ENCODE data around the gene SAMSN1.

DNA sequence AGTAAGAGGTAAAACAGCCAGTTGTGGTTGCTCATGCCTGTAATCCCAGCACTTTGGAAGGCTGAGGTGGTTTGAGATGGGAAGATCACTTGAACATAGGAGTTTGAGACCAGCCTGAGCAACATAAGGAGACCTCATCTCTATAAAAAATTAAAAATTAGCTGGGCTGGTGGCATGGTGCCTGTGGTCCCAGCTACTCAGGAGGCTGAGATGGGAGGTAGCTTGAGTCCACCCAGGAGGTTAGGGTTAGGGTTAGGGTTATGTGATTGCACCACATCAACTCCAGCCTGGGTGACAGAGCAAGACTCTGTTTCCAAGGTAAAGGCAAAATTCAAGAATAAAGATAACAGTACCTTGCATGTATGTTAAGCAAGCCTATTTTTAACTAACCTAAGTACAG is 3.5 kb downstream of the SAMSN1 start:
- TF ChIP-seq, protein P1, sequence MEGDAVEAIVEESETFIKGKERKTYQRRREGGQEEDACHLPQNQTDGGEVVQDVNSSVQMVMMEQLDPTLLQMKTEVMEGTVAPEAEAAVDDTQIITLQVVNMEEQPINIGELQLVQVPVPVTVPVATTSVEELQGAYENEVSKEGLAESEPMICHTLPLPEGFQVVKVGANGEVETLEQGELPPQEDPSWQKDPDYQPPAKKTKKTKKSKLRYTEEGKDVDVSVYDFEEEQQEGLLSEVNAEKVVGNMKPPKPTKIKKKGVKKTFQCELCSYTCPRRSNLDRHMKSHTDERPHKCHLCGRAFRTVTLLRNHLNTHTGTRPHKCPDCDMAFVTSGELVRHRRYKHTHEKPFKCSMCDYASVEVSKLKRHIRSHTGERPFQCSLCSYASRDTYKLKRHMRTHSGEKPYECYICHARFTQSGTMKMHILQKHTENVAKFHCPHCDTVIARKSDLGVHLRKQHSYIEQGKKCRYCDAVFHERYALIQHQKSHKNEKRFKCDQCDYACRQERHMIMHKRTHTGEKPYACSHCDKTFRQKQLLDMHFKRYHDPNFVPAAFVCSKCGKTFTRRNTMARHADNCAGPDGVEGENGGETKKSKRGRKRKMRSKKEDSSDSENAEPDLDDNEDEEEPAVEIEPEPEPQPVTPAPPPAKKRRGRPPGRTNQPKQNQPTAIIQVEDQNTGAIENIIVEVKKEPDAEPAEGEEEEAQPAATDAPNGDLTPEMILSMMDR (IDR thresholded peaks at IDR 0.05), result no peak
- no peak for TF ChIP-seq POLR2AphosphoS5 (IDR thresholded peaks at IDR 0.05)
- TF ChIP-seq POLR2A (IDR thresholded peaks at IDR 0.05), result no peak

Measured in stomach (tissue), 4 donors.